ENCODE results near the gene JMJD4.

DNA sequence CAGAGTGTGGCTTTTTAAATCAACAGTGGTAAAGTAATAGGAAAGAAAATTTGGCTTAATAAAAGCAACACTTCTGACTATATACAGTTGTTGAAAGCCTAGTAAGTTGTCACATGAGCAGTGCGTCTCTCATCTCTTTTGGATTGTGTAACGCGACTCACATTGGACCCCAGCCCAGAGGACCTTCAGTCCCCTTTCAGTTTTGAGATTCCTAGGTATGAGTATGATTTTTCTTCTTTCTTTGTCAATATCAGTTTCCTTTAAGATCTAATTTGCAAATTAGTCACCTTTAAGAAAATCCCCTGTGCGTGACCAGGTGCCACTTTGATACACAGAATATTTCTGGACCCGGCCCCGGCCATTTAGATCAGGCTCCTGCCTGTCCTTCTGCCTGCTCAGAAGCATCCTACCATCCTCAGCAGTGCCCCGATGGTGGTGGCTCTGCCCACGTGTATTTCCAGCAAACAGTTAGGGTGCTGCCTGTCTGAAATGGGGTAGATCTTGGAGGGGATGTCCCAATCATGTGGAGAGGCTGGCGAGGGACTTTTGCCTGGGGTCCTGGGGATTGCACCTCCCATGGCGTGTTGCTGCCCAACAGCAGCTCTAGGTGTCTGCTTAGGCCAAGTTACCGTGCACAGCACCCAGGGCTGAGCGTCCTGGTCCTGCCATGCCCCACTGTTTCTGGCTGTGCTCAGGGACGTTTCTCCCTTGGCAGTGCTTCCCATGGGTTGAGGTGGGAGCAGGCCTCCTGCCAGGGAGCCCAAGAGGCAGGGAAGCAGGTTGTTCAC lies 21.3 kb upstream of the JMJD4 start:
- TF ChIP-seq, protein P1, sequence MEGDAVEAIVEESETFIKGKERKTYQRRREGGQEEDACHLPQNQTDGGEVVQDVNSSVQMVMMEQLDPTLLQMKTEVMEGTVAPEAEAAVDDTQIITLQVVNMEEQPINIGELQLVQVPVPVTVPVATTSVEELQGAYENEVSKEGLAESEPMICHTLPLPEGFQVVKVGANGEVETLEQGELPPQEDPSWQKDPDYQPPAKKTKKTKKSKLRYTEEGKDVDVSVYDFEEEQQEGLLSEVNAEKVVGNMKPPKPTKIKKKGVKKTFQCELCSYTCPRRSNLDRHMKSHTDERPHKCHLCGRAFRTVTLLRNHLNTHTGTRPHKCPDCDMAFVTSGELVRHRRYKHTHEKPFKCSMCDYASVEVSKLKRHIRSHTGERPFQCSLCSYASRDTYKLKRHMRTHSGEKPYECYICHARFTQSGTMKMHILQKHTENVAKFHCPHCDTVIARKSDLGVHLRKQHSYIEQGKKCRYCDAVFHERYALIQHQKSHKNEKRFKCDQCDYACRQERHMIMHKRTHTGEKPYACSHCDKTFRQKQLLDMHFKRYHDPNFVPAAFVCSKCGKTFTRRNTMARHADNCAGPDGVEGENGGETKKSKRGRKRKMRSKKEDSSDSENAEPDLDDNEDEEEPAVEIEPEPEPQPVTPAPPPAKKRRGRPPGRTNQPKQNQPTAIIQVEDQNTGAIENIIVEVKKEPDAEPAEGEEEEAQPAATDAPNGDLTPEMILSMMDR (IDR thresholded peaks at IDR 0.05) = no peak
- no peak for TF ChIP-seq POLR2AphosphoS5 (IDR thresholded peaks at IDR 0.05)
